Measurements from ENCODE around the gene ECHS1.
"Not testable (repeated sequence)": the region's sequence is repeated elsewhere in the genome, so short reads cannot be mapped to it uniquely, and the experiment has no call there.

Gene ECHS1

GRCh38 chr10:133377025-133377817, 4.1 kb upstream of the ECHS1 start:
- no peak for DNase-seq

GRCh38 chr10:133376183-133376582, 3.0 kb upstream of the ECHS1 start:
- not testable (repeated sequence) for DNase-seq

GRCh38 chr10:133375357-133376115, 2.4 kb upstream of the ECHS1 start:
- no peak for DNase-seq

GRCh38 chr10:133372507-133372906, 647 bp downstream of the ECHS1 start:
- no peak for DNase-seq

DNA sequence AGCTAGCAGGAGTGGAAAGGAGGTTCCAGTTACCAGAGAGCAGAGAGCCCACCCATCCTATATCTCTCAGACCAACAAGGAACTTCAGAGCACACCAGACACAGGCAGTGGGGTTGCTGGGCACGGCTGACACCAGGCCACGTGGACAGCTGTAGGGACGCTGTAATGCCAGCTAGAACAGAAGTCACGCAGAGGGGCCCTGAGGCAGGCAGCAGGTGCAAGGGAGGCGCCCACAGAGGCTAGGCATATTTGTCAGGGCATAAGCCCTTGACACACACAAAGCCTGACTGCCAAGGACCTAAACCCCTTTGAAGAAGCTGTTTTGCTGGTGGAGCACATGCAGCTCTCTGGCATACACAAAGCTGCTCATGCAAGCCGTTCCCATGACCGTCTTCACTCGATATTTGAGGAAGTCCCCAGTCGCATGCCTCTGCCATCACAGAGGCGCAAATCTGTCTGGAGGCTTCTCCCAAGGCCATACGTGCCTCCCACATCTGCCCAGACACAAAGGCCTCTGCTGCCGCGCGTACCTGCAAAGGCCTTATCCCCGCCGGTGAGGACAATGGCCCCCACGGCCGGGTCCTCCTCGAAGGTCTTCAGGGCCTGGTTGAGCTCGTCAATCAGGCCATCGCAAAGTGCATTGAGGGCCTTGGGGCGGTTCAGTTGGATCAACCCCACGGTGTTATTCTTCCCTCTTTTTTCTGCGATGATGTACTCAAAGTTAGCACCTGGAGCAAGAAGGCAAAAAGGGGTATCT, 2.9 kb downstream of the ECHS1 start:
- no peak for DNase-seq

DNA sequence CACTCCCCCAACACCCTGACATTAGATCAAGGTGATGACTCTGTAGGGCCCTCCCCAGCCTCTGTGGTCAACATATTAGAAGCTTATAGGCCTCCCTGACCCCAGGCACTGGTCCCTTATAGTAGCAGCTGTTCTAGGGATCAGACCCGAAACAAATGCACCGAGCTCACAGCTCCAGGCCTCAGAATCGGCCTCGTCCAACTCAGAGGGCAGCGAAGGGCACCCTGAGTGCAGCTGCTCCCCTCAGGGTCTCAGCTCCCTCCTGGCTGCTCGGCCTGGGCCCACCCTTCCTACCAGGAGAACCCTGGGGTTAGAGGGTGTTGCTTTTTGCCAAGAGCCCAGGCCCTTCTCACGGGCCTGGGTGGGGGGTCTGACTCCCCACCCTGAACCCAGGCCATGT, 5.0 kb downstream of the ECHS1 start:
- DNase-seq, result no peak

- not testable (repeated sequence) for DNase-seq
Observed at GRCh38 chr10:133367461-133367860, 5.7 kb downstream of the ECHS1 start.

DNA sequence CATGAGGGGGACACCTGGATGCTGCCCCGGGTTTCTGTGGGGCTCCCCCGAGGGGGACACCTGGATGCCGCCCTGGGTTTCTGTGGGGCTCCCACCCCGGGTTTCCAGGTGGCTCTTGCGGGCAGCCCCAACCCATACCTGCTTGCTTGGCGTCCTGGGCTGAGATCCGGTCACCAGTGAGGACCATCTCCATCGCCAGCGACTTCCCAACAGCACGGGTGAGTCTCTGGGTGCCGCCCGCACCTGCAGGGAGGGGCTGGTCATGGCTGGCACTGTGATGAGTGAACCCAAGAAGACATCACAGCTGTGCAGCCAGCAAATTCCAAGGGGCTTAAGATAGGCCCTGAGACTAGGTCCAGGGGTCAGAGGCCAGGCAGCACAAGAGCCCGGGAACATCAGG, 6.4 kb downstream of the ECHS1 start:
- no peak for DNase-seq

DNA sequence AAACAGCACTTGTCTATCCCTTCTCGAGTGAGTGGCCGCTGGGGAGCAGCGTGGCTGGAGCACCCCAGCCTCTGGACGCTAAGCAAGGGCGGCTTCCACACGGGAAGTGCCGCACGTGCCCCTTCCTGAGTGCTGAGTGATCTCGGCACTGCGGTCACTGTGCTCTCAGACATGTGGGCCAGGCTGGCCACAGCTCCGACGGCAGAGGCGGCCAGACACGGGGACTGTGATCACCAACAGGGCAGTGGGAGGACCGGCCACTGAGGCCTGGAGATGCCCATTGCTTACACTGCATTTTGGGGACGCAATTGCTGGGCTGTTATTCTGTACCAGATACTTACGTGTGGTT, 7.0 kb downstream of the ECHS1 start:
- DNase-seq, result no peak

DNA sequence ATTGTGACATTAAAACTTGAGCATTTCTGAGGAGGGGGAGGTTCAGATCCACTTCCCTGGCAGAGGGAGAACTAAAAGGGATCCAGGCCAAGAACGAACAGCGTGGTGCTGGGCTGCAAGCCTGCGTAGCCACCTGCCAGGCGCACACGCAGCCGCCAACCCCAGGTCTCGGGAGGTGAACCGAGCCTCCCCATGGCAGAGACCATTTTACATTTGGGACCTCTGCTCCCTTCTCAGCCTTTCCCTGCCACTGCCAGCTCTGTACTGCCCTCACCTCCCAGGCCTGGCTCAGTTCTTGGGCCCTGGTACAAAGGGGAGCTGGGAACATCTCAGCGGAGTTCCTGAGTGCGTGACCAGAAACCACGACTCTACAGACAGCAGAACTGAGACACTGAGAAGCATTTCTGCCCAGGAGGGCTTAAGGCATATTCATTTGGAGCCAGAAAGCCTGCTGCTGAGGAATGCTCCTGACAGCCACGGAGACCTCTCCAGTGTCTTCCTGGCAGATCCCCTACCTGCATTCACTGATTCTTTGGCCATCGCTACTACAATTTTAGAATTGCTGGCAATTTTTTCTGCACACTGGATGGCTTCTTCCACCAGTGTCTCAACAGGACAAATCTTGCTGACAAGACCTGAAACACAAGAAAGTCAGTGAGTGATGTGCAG, 7.6 kb downstream of the ECHS1 start:
- no peak for DNase-seq

DNA sequence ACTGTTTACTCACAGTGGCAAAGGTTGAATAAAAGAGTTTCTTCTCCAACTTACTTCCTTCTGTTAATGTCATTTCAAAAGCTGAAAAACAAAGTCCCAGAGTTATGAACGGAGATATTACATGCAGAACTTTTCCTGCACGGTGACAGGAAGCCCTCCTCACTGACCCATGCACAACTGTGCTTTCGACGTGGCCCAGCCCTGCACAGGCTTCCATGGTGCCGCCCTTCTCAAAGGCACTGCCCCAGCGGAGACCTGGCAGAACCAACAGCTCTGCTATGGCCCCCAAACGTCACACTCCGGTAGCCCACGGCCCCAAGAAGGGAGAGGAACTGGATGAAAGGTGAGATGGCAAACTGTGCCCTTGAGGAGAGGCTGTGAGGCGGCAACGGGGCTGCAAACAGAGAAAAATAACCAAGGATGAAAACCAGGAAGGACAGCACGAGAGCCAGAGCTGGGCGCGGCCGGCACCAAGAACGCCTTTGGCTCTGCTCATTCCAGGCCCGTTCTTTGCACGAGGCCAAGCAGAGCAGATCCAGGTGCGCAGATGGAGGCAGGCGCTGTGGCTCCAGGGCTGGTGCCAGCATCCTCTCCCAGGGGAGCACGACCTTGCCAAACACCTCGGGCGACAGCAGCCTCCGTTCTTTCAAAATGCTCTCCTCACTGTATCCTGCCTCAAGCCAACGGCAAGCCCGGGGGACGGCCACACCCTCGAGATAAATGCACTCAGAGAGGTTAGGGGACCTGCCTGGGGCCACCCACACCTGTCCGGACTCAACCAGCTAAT, 8.3 kb downstream of the ECHS1 start:
- no peak for DNase-seq

DNA sequence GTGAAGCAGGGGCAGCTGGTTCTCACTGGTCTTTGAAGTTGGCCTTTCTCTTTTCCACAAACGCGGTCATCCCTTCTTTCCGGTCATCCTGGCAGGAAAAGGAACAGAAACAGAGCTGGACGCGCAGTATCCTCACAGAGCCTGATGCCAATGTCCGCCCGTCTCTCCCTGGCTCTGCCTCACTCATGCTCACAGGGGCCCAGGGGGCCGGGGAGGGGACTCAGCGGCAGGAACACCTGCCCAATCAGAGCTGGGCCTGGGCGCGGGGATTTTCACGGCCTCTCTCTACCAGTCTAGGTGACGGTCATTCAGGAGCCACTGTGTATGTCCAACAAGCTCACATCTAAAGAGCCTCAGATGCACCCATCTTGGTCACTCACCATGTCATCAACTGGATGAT, 10.3 kb downstream of the ECHS1 start:
- DNase-seq, result no peak

DNA sequence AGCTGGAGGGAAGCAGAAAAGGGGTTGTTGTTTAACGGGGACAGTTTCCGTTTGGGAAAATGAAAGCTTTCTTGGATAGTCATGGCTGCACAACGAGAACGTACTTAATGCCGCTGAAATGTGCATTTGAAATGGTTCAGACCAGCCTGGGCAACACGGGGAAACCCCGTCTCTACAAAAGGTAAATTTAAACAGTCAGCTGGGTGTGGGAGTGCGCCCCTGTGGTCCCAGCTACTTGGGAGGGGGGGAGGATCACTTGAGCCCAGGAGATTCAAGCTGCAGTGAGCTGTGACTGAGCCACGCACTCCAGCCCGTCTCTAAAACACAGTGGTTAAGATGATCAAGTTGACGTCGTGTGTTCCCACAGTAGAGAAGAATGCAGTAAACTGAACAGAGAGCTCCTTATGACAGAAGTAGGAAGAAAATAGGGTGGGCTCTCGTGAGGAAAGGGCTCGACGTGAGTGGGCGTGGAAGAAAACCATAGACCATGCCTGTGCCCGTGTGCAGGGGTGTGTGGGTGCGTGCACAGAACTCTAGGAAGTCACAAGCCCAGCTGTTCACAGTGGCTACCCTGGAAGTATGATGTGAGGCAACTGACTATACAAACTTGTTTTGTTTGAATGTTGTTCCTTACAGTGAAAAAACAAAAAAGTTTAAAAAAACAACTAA, 11.2 kb downstream of the ECHS1 start:
- DNase-seq, result no peak

- no peak for DNase-seq
Observed at GRCh38 chr10:133361227-133361626, 11.9 kb downstream of the ECHS1 start.

DNA sequence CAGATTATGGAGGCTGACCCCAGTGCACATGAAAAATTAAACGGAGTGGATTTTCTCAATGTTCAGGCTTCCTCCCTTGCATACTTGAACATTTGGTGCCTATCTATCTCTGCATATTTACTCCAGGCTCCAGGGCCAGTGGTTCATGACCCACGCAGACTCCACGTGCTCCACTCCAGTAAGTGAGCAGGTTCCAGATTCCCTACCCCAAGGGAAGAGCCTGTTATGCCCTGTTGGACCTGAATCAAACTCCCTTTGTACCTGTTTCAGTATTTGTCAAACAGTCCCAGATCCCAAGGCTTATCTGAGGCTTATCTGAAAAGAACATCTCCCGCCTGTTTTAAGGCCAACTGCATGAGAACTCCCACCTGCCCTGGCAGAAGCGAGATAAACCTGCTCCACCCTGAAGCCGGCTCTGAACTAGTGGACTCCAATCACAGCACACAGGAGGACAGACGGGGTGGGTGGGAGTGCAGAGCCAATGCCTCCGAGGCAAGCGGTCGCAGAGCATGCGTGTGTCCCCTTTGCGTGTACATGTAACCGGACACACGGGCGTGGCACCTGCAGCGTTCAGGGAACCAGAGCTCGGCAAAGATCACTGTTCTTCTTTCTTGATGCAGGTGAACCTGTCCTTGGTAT, 13.1 kb downstream of the ECHS1 start:
- no peak for DNase-seq

DNA sequence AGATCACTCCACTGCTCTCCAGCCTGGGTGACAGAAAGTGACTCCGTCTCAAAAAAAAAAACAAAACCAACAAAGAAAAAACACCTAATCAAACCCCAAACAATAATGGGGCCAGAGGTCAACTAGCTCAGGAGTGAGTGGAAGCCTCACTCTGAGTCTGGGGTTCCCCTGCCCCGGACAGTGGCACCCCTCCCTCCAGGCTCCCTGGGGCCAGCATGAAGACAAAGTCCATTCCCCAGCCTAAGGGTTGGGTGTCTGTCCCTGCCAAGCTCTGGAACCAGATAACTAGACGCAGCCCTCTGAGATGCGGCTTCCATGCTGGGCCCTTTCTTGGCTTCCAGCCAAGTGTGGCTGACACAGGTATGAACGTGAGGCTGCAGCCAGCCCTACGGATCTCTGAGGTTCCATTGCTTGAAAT, 13.6 kb downstream of the ECHS1 start:
- DNase-seq, result peak; percentile 14

GRCh38 chr10:133358925-133359310, 14.2 kb downstream of the ECHS1 start:
- no peak for DNase-seq

- DNase-seq, result no peak
Observed at GRCh38 chr10:133358162-133358924, 14.8 kb downstream of the ECHS1 start.

DNA sequence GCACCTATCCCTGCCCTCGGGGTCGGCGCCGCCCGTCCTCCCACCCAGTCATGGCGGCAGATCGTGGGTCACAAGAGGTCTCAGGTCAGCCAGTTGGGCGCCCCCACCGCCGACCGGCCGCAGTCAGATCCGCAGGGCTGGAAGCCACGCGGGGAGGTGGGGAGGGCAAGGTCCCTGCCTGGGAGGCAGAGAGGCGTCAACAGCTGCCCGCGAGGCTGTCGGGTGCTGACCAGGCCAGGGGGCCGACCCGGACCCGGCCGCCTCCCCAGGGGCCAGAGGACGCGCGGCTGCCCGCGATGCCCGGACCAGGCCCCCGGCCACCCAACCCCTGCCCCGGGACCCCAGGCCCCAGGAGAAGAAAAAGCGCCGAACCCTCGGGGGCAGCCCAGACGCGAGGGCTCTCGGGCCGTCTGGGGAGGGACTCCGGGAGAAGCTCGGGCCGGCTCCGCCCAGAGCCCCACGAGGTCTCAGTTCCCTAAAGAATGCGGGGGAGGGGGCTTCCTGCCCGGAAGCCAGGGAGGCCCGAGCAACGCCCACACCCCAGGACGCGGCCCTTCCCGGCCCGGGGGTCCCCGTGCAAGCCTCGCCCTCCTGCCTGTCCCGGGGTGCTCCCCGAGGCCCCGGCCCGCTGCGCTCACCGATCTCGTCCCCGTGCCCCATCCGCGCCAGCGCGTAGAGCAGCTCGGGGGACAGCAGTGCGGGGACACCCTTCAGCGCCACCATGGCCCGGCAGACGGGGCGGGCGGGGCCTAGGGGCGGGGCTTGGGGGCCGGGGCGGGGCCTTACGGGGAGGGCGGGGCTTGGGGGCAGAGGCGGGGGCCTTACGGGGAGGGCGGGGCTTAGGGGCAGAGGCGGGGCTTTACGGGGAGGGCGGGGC, 15.6 kb downstream of the ECHS1 start, which contains the start of gene FUOM:
TSS of gene FUOM (minus strand) at position 735 of the 877 bp plus-strand sequence. CDS start at position 723, 12 bp downstream.
- DNase-seq, result no peak

All from NCI-H526 treated with DMSO at 0.1 percent for 48 hours (cell line).